ENCODE results near the gene NRIP1.
A peak's percentile ranks its signal among the peaks of the same experiment; 100 is the strongest.

GRCh38 chr21:15003463-15004135 lies 61.2 kb downstream of the NRIP1 start:
- TF ChIP-seq CTCF (IDR thresholded peaks at IDR 0.05; ENCODE audit: poor library complexity, severe bottlenecking), result no peak
- no peak for TF ChIP-seq REST (IDR thresholded peaks at IDR 0.05; ENCODE audit: borderline replicate concordance)
- TF ChIP-seq EP300 (conservative IDR thresholded peaks at IDR 0.05; ENCODE audit: poor library complexity, severe bottlenecking), result peak; percentile 76
- TF ChIP-seq RAD21 (conservative IDR thresholded peaks at IDR 0.05), result no peak
- peak; percentile 68 for TF ChIP-seq POLR2AphosphoS5 (IDR thresholded peaks at IDR 0.05)
- TF ChIP-seq EZH2 (IDR thresholded peaks at IDR 0.05; ENCODE audit: borderline replicate concordance, insufficient read depth, low read length, poor library complexity, severe bottlenecking), result no peak
- no peak for TF ChIP-seq TAF1 (IDR thresholded peaks at IDR 0.05; ENCODE audit: low read depth)
- no peak for TF ChIP-seq MXI1 (conservative IDR thresholded peaks at IDR 0.05; ENCODE audit: poor library complexity, severe bottlenecking)

All from neural cell (in vitro differentiated cells).